ENCODE data around the gene B4GALNT2. TPM values are rescaled to one million over a fixed set of nuclear protein-coding genes. Genes with fewer than 3 reads are reported as not detected.
A peak's percentile ranks its signal among the peaks of the same experiment; 100 is the strongest.

The B4GALNT2 gene
- total and polyA plus RNA-seq, 2 of the 8 experiments (the other 6 are each of a cell fraction or from before 2014, with no cell fraction given): not detected

- DNase-seq (ENCODE audit: low read depth in 1 of 2, low spot score in 2 of 2) (no peak), FAIRE-seq (no peak)
- H3K9ac ChIP-seq (replicated peaks in 1 of 4; ENCODE audit: extremely low read depth in 1 of 4, low read depth in 3 of 4, low read length in 3 of 4): no peak overlapping the region
- peaks cover 4 to 15% (median 7%) of the 10 kb centered on the region in 4 experiments for H3K4me1 ChIP-seq (replicated peaks in 1 of 4; ENCODE audit: control insufficient read depth in 3 of 4, insufficient read depth in 4 of 4, low read length in 3 of 4)
- H2BK20ac ChIP-seq (ENCODE audit: low read length): no peak overlapping the region
- no peak overlapping the region for H2BK120ac ChIP-seq (replicated peaks; ENCODE audit: low read depth, low read length)
- no peaks in the 10 kb centered on the region for H3K27me3 ChIP-seq (replicated peaks in 1 of 4; ENCODE audit: control insufficient read depth in 3 of 4, extremely low read depth in 1 of 4, insufficient read depth in 3 of 4, low read length in 3 of 4)
- H3K23ac ChIP-seq (ENCODE audit: insufficient read length): no peak overlapping the region
- H4K8ac ChIP-seq (ENCODE audit: extremely low read depth, insufficient read depth, low read length): no peak overlapping the region
- CTCF ChIA-PET (ENCODE audit: partially characterized antibody): interaction anchor here (1.7 kb wide), 1 partner anchor 14 kb away, joined by 4 read pairs; no protein-coding TSS in a partner anchor
- TF ChIP-seq CBX8 (IDR thresholded peaks at IDR 0.05; ENCODE audit: borderline replicate concordance, low read depth, low read length): no peak
- 0 out of 2 replicates have a peak, but pooled peaks have one; percentile 21 for TF ChIP-seq KDM1A (IDR thresholded peaks at IDR 0.05; ENCODE audit: borderline replicate concordance, low read length)
- H3K4me3 ChIP-seq (ENCODE audit: extremely low read depth in 1 of 4, insufficient read depth in 2 of 4, low read depth in 3 of 4, low read length in 4 of 4): no peak overlapping the region
- H3K4me2 ChIP-seq (ENCODE audit: insufficient read depth in 1 of 2, low read depth in 2 of 2, low read length in 2 of 2): no peak overlapping the region
- no peak overlapping the region for H4K91ac ChIP-seq (replicated peaks; ENCODE audit: insufficient read length, low read length)
- no peaks in the 10 kb centered on the region for H4K20me1 ChIP-seq (replicated peaks in 1 of 2; ENCODE audit: control insufficient read depth in 1 of 2, insufficient read depth in 2 of 2, low read length in 2 of 2)
- no peak overlapping the region for H2BK5ac ChIP-seq (ENCODE audit: low read depth, low read length)
- no peak overlapping the region for H3K18ac ChIP-seq (ENCODE audit: extremely low read depth, low read length)
- no peaks in the 10 kb centered on the region for H3K9me3 ChIP-seq (ENCODE audit: insufficient read depth in 2 of 2, low read depth in 1 of 2, low read length in 1 of 2)
- H3K79me1 ChIP-seq (ENCODE audit: low read depth, low read length): no peaks in the 10 kb centered on the region
- POLR2A ChIA-PET (ENCODE audit: partially characterized antibody): interaction anchor here (0.6 kb wide), 1 partner anchor 50 kb away, joined by 3 read pairs; no protein-coding TSS in a partner anchor
- no peaks in the 10 kb centered on the region; the same call in 1 of the 2 replicates for H3K23me2 ChIP-seq (ENCODE audit: low read depth, low read length)
- H3K14ac ChIP-seq (ENCODE audit: insufficient read length): no peak overlapping the region
- no peak overlapping the region for H2BK15ac ChIP-seq (ENCODE audit: low read length)
- no peak overlapping the region for H2AFZ ChIP-seq (ENCODE audit: low read length)
- H3K56ac ChIP-seq (replicated peaks; ENCODE audit: insufficient read length, low read depth, low read length): no peak overlapping the region
- 89% methylated on average over 1 of the region's 1 CpG; no CpG with 5 or more reads in 1 of the 2 experiments for WGBS, 2 experiments (ENCODE audit: extremely low coverage in 1 of 2, insufficient coverage in 1 of 2, insufficient read length in 1 of 2, insufficient replicate concordance in 2 of 2, low coverage in 1 of 2, low lambda C conversion rate in 2 of 2, missing lambda C conversion rate in 1 of 2)
- no peak overlapping the region for H2BK12ac ChIP-seq (ENCODE audit: low read depth, low read length)
- H2AK5ac ChIP-seq (ENCODE audit: low read depth, low read length): no peak overlapping the region
- H3K4ac ChIP-seq (replicated peaks; ENCODE audit: insufficient read length, low read depth, low read length): no peak overlapping the region
- no peaks in the 10 kb centered on the region for H3K36me3 ChIP-seq (ENCODE audit: control insufficient read depth in 2 of 4, insufficient read depth in 4 of 4, low read length in 3 of 4)
- no peaks in the 10 kb centered on the region for H3K79me2 ChIP-seq (ENCODE audit: control insufficient read depth in 1 of 2, insufficient read depth in 2 of 2, low read length in 2 of 2)
- no peak overlapping the region for H4K5ac ChIP-seq (ENCODE audit: insufficient read length, low read depth, low read length)
- H3K27ac ChIP-seq (ENCODE audit: low read depth, low read length): no peak overlapping the region
These were observed 25.4 kb upstream of the B4GALNT2 start for GRCh38 chr17:49107211-49107557.
